ENCODE data around the gene MUC2. TPM values are rescaled to one million over a fixed set of nuclear protein-coding genes. Genes with fewer than 3 reads are reported as not detected.

MUC2 gene
- total RNA-seq (ENCODE audit: insufficient read depth, low replicate concordance) = under 0.01 TPM

GRCh38 chr11:1074244-1075221 lies at the start of gene MUC2:
TSS of gene MUC2 (plus strand) at chr11:1074874.
- peak; percentile 43 for DNase-seq (ENCODE audit: low spot score)

GRCh38 chr11:1025410-1026162 lies 49.1 kb upstream of the MUC2 start:
- DNase-seq (ENCODE audit: low spot score) = no peak

- no peak for DNase-seq (ENCODE audit: low spot score)
Measured at GRCh38 chr11:1026163-1026450, 48.6 kb upstream of the MUC2 start.

- DNase-seq (ENCODE audit: low spot score) = no peak
Measured at GRCh38 chr11:1026641-1027482, 47.8 kb upstream of the MUC2 start.

GRCh38 chr11:1027483-1028290 lies 47.0 kb upstream of the MUC2 start:
- DNase-seq (ENCODE audit: low spot score) = no peak

GRCh38 chr11:1028291-1028540 lies 46.5 kb upstream of the MUC2 start:
- DNase-seq (ENCODE audit: low spot score) = no peak

- no peak for DNase-seq (ENCODE audit: low spot score)
Measured at GRCh38 chr11:1028616-1029015, 46.1 kb upstream of the MUC2 start.

GRCh38 chr11:1029051-1029450 lies 45.6 kb upstream of the MUC2 start:
- DNase-seq (ENCODE audit: low spot score) = no peak

GRCh38 chr11:1029654-1030053 lies 45.0 kb upstream of the MUC2 start:
- no peak for DNase-seq (ENCODE audit: low spot score)

- DNase-seq (ENCODE audit: low spot score) = no peak
Measured at GRCh38 chr11:1030086-1030485, 44.6 kb upstream of the MUC2 start.

GRCh38 chr11:1030556-1030955 lies 44.1 kb upstream of the MUC2 start:
- DNase-seq (ENCODE audit: low spot score) = no peak

GRCh38 chr11:1031121-1031899 lies 43.4 kb upstream of the MUC2 start:
- DNase-seq (ENCODE audit: low spot score) = no peak

- no peak for DNase-seq (ENCODE audit: low spot score)
Measured at GRCh38 chr11:1032310-1032891, 42.3 kb upstream of the MUC2 start.

- DNase-seq (ENCODE audit: low spot score) = no peak
Measured at GRCh38 chr11:1033016-1033798, 41.5 kb upstream of the MUC2 start.

GRCh38 chr11:1034001-1034400 lies 40.7 kb upstream of the MUC2 start:
- DNase-seq (ENCODE audit: low spot score) = no peak

- DNase-seq (ENCODE audit: low spot score) = no peak
Measured at GRCh38 chr11:1034456-1035295, 40.0 kb upstream of the MUC2 start.

- DNase-seq (ENCODE audit: low spot score) = no peak
Measured at GRCh38 chr11:1035577-1036283, 38.9 kb upstream of the MUC2 start.

All from umbilical cord (tissue), 2 donors.